IPS-20b (cell line): Measurements from ENCODE around the gene CD63.

Experiments used
- H3K27ac ChIP-seq: one replicate; pipeline ENCODE4 v1.5.1; 2013; ENCODE audit warnings: low read length
- H3K27me3 ChIP-seq: 2 replicates; pipeline ENCODE4 v1.6.1; 2013; ENCODE audit warnings: mild to moderate bottlenecking, low read length, inconsistent platforms; ENCODE audit not compliant: insufficient read depth
- H3K36me3 ChIP-seq: 2 replicates; pipeline ENCODE4 v1.6.1; 2013; ENCODE audit warnings: low read depth, mild to moderate bottlenecking, inconsistent platforms, low read length, moderate library complexity; ENCODE audit not compliant: insufficient read depth
- H3K4me1 ChIP-seq: 2 replicates; pipeline ENCODE4 v1.6.1; 2013; ENCODE audit warnings: mild to moderate bottlenecking, control low read depth, inconsistent platforms, low read length, moderate library complexity; ENCODE audit not compliant: insufficient read depth
- H3K4me3 ChIP-seq: 2 replicates; pipeline ENCODE4 v1.5.1; 2013; ENCODE audit warnings: mild to moderate bottlenecking, low read length, inconsistent platforms
- H3K9ac ChIP-seq: 2 replicates; pipeline ENCODE4 v1.6.1; 2013; ENCODE audit warnings: low read depth, mild to moderate bottlenecking, inconsistent platforms, low read length, moderate library complexity
- H3K9me3 ChIP-seq: 2 replicates; pipeline ENCODE4 v1.6.1; 2013; ENCODE audit warnings: mild to moderate bottlenecking, low read depth, low read length, inconsistent platforms; ENCODE audit not compliant: insufficient read depth

Gene CD63

DNA sequence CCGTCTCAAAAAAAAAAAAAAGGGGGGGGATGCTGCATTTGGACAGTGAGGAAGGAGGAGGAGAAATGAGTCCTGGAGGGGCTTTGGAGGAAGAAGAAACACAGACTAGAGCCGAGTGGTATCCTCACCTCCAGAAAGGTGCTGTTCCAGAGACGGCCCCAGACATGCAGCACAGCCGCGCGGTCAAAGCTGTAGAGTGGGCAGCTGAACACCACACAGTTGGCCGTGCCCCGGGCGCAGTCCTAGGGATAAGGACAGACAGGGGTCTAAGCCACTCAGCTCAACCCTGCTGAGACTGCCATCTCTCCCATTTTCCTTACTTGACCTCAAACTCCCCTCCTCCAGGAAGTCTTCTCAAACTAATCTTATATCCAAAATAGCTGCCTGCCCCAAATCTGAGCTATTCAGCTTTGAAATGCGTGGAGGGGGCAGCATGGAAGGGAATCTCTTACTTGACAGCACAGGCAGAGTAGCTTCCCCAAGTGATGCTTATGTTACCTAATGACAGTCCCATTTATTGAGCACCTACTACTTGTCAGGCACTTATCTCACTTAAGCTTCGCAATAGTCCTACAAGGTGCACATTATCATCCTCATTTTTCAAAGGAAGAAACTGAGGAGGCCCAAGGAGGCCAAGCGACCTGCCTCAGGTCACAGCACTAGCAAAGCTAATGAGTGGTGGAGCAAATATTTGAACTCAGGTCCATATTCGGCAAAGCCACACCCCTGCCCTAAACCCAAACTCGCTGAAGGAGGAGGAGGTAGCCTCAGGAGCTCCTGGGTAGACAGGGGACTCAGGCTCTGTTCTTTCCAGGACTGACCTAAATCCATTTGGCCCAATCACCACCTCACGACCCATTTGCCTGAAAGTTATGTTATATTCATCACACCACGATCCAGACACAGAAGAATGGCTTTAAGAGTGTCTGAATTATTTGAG is 39.8 kb downstream of the CD63 start:
- H3K9me3 ChIP-seq: no peaks in the 10 kb centered on the region
- H3K4me1 ChIP-seq: no peaks in the 10 kb centered on the region
- no peaks in the 10 kb centered on the region for H3K27me3 ChIP-seq
- no peak overlapping the region for H3K4me3 ChIP-seq
- peaks cover 35% of the 10 kb centered on the region for H3K36me3 ChIP-seq
- no peak overlapping the region for H3K27ac ChIP-seq
- H3K9ac ChIP-seq: no peak overlapping the region

DNA sequence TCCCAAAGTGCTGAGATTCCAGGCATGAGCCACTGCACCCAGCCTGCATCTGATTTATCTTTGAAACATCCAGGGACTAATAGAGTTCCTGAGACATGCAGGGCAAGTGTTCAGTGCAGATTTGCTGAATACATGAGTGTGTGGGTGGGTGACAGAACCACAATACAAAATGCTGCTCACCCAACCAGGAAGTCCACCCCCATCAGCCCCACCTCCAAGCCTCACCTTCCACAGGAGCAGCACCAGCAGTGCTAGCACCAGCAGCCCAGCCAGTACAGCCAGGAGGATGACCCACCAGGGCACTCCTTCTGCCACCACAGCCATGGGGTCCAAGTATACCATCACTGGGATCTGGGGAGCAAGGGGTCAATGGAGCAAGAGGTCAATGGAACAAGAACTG is 41.1 kb downstream of the CD63 start:
- peaks cover 28% of the 10 kb centered on the region for H3K36me3 ChIP-seq
- H3K9me3 ChIP-seq: no peaks in the 10 kb centered on the region
- H3K9ac ChIP-seq: no peak overlapping the region
- no peak overlapping the region for H3K4me3 ChIP-seq
- H3K4me1 ChIP-seq: no peaks in the 10 kb centered on the region
- no peaks in the 10 kb centered on the region for H3K27me3 ChIP-seq
- H3K27ac ChIP-seq: no peak overlapping the region

DNA sequence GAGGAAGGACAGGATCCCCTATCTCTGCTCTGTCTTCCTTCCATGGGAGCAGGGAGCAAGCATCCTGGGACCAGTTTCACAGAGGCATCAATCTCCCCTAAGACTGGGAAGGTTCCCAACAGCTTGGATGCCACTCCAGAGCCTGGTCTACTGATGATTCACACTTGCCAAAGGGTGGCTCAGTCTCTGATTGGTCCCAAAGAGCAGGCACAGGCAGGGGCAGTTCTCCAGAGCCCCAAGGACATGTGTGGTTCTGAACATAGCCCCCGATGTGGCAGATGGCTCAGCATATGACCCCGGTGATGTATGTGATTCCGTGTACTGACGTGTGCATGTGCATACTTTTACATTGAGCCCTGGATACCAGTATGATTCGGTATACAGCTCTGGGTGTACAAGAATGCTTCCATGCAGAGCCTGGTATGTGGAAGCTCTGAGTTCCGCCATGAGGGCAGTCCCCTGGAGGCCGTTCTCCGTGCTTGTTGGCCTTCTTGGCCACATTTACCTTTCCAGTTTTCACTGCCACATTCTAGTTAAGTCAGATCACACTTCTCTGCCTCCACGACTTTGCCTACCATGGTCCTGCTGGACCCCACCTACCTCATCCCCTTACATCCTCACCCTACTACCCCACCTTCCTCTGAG is 42.3 kb downstream of the CD63 start:
- no peaks in the 10 kb centered on the region for H3K27me3 ChIP-seq
- H3K9me3 ChIP-seq: no peaks in the 10 kb centered on the region
- no peak overlapping the region for H3K4me3 ChIP-seq
- H3K9ac ChIP-seq: no peak overlapping the region
- no peaks in the 10 kb centered on the region for H3K4me1 ChIP-seq
- H3K36me3 ChIP-seq: peaks cover 17% of the 10 kb centered on the region
- H3K27ac ChIP-seq: no peak overlapping the region

GRCh38 chr12:55685671-55686070 is 43.1 kb downstream of the CD63 start:
- peaks cover 17% of the 10 kb centered on the region for H3K36me3 ChIP-seq
- H3K9me3 ChIP-seq: no peaks in the 10 kb centered on the region
- peaks cover 3% of the 10 kb centered on the region; the same call in 1 of the 2 replicates for H3K4me1 ChIP-seq
- H3K27me3 ChIP-seq: no peaks in the 10 kb centered on the region
- no peak overlapping the region for H3K9ac ChIP-seq
- H3K4me3 ChIP-seq: no peak overlapping the region
- no peak overlapping the region for H3K27ac ChIP-seq

DNA sequence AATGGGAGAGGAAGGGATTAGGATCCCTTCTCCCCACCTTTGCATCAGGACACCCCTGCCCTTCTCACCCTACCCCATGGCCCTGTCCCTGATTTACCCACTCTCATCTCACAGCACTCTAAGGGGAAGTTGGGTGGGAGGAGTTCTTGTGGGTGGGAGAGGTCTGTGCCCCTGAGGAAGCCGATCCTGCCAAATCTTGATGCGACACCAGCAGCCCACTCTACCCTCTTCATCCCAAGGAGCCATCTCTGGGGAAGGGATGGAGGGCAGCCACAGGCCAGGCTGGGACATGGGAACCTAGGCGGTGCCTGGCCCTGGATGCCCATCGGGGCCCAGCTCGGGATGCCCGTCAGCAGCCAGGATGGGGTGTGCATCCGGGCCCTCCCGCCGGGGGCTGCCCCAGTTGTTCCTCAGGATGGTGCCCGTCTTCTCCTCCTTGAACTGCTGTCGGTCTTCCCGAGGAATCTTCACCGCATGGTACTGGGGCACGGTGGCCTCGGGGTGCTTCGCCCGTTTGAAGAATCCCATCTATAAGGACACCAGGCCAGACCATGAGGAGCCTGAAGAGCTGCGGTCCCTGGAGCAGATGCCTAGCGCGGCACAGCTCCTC is 43.9 kb downstream of the CD63 start:
- H3K9ac ChIP-seq: no peak overlapping the region
- no peaks in the 10 kb centered on the region for H3K9me3 ChIP-seq
- no peak overlapping the region for H3K4me3 ChIP-seq
- no peaks in the 10 kb centered on the region for H3K27me3 ChIP-seq
- H3K27ac ChIP-seq: no peak overlapping the region
- H3K36me3 ChIP-seq: peaks cover 17% of the 10 kb centered on the region
- peaks cover 3% of the 10 kb centered on the region; the same call in 1 of the 2 replicates for H3K4me1 ChIP-seq

DNA sequence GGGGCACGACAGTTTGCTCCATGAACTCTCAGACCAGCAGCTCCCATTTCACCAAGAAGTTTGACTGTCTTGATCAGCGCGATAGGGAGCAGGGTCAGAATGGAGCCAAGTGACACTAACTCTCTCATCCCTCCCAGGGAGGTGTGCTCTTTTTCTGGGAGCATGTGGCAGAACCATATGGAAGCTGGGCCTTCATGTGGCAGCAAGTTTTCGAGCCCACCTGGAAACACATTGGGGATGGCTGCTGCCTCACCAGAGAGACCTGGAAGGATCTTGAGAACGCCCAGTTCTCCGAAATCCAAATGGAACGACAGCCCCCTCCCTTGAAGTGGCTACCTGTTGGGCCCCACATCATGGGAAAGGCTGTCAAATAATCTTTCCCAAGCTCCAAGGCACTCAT is 45.1 kb downstream of the CD63 start:
- Histone ChIP-seq H3K4me1 (peaks cover 3% of the 10 kb centered on the region; the same call in 1 of the 2 replicates), H3K36me3 (peaks cover 17% of the 10 kb centered on the region), H3K27ac (no peak overlapping the region), H3K9me3 (no peaks in the 10 kb centered on the region), H3K27me3 (no peaks in the 10 kb centered on the region), H3K9ac (no peak overlapping the region), H3K4me3 (no peak overlapping the region)

- peak overlapping the region; percentile 32; the same call in 1 of the 2 replicates for H3K9ac ChIP-seq
- H3K27ac ChIP-seq: no peak overlapping the region
- H3K4me1 ChIP-seq: peaks cover 3% of the 10 kb centered on the region; the same call in 1 of the 2 replicates
- H3K9me3 ChIP-seq: no peaks in the 10 kb centered on the region
- H3K27me3 ChIP-seq: no peaks in the 10 kb centered on the region
- H3K36me3 ChIP-seq: peaks cover 9% of the 10 kb centered on the region; the same call in 1 of the 2 replicates
- H3K4me3 ChIP-seq: peak overlapping the region; percentile 51; the same call in 1 of the 2 replicates
Measured at GRCh38 chr12:55682087-55682796, 46.6 kb downstream of the CD63 start.

DNA sequence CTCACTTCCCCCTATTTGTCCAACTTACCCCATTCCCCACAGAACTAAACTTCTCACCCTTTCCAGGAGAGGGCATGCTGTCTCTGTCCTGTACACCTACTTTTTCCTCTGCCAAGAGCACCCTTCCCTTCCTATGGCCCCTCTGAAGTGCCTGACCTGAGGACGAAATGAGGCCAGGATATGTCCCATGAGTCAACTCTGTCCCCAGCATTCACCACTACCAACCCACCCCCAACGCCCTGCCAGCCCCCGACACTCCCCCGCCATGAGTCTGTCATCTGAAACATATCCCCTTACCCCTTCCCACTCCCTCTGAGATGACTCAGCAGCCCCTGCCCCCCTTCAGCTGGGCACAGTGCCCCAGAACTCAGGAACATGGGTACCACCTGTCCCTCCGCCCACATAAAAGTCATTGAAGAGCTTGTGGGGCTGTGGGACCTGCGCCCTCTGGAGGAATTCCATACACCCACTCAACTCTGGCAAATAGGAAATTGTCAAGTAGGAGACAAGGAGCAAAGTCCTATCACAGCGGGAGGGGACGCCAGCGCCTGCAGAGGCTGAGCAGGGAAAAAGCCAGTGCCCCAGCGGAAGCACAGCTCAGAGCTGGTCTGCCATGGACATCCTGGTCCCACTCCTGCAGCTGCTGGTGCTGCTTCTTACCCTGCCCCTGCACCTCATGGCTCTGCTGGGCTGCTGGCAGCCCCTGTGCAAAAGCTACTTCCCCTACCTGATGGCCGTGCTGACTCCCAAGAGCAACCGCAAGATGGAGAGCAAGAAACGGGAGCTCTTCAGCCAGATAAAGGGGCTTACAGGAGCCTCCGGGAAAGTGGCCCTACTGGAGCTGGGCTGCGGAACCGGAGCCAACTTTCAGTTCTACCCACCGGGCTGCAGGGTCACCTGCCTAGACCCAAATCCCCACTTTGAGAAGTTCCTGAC is 47.4 kb downstream of the CD63 start:
- Histone ChIP-seq H3K4me1 (peaks cover 3% of the 10 kb centered on the region; the same call in 1 of the 2 replicates), H3K9ac (peak overlapping the region; percentile 32; the same call in 1 of the 2 replicates), H3K4me3 (peak overlapping the region; percentile 51), H3K9me3 (no peaks in the 10 kb centered on the region), H3K27ac (no peak overlapping the region), H3K27me3 (peaks cover 4% of the 10 kb centered on the region; the same call in 1 of the 2 replicates), H3K36me3 (peaks cover 9% of the 10 kb centered on the region; the same call in 1 of the 2 replicates)

DNA sequence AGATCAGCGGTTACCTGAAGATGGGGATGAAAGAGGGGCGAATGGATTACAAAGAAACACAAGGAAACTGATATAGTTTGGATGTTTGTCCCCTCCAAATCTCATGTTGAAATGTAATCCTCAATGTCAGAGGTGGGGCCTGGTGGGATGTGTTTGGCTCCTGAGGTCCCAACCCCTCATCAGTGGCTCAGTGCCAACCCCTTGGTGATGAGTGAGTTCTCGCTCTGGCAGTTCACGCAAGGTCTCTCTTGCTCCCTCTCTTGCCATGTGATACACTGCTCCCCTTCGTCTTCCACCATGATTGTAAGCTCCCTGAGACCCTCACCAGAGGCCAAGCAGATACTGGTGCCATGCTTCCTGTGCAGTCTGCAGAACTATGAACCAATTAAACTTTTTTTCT is 49.1 kb downstream of the CD63 start:
- H3K4me3 ChIP-seq: no peak overlapping the region
- peaks cover 3% of the 10 kb centered on the region; the same call in 1 of the 2 replicates for H3K4me1 ChIP-seq
- H3K9ac ChIP-seq: no peak overlapping the region
- no peak overlapping the region for H3K27ac ChIP-seq
- H3K27me3 ChIP-seq: peaks cover 6% of the 10 kb centered on the region; the same call in 1 of the 2 replicates
- H3K9me3 ChIP-seq: no peaks in the 10 kb centered on the region
- H3K36me3 ChIP-seq: 0 out of 2 replicates have a peak, but pooled peaks cover 2% of the 10 kb centered on the region

DNA sequence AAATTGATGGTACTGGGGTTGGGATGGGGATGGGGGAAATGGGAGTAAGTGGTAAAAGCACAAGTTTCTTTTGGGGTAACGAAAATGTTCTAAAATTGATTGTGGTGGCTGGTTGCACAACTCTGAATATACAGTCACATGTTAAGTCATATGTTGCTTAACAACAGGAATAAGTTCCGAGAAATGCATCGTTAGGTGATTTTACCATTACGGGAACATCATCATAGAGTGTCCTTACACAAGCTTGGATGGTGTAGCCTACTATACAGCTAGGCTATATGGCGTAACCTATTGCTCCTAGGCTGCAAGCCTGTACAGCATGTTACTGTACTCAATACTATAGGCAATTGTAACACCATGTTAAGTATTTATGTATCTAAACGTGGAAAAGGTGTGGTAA is 52.1 kb downstream of the CD63 start:
- Histone ChIP-seq H3K27me3 (peaks cover 6% of the 10 kb centered on the region; the same call in 1 of the 2 replicates), H3K4me1 (peaks cover 3% of the 10 kb centered on the region; the same call in 1 of the 2 replicates), H3K27ac (no peak overlapping the region), H3K4me3 (no peak overlapping the region), H3K9ac (no peak overlapping the region), H3K36me3 (no peaks in the 10 kb centered on the region), H3K9me3 (no peaks in the 10 kb centered on the region)
